Stimulated activated CD8-positive, alpha-beta memory T cell treated with anti-CD3 and anti-CD28 coated beads, Interleukin-7, amount 100 ng/mL, for 4 hours (primary cell): Measurements from ENCODE around the gene SRGAP3.
"Not testable (repeated sequence)": the region's sequence is repeated elsewhere in the genome, so short reads cannot be mapped to it uniquely, and the experiment has no call there.

Experiments used
- DNase-seq, 2 donors: peaks; one replicate each; pipeline ENCODE4 v3.0.0-alpha.2; 2020; ENCODE audit warnings: low read depth in 2 of 2

Gene SRGAP3

GRCh38 chr3:9249273-9250192 is at the start of gene SRGAP3:
Gene SRGAP3 (minus strand): TSS chr3:9249646. CDS start chr3:9248951, 695 bp downstream.
- peak; percentile 50 to 52 for DNase-seq

GRCh38 chr3:9298236-9298635 is 48.8 kb upstream of the SRGAP3 start:
- DNase-seq: no peak

- DNase-seq: no peak
These were observed 46.8 kb upstream of the SRGAP3 start for GRCh38 chr3:9296241-9296640.

- no peak for DNase-seq
These were observed 45.6 kb upstream of the SRGAP3 start for GRCh38 chr3:9295007-9295406.

DNA sequence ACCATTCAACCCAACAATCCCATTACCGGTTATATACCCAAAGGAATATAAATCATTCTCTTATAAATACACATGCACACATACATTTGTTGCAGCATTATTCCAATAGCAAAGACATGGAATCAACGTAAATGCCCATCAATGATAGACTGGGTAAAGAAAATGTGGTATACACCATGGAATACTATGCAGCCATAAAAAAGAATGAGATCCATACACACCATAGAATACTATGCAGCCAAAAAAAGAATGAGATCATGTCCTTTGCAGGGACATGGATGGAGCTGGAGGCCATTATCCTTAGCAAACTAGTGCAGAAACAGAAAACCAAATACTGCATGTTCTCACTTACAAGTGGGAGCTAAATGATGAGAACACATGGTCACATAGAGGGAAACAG is 44.5 kb upstream of the SRGAP3 start:
- not testable (repeated sequence) for DNase-seq

GRCh38 chr3:9293076-9293475 is 43.6 kb upstream of the SRGAP3 start:
- DNase-seq: no peak

- DNase-seq: no peak
These were observed 43.1 kb upstream of the SRGAP3 start for GRCh38 chr3:9292516-9292915.

DNA sequence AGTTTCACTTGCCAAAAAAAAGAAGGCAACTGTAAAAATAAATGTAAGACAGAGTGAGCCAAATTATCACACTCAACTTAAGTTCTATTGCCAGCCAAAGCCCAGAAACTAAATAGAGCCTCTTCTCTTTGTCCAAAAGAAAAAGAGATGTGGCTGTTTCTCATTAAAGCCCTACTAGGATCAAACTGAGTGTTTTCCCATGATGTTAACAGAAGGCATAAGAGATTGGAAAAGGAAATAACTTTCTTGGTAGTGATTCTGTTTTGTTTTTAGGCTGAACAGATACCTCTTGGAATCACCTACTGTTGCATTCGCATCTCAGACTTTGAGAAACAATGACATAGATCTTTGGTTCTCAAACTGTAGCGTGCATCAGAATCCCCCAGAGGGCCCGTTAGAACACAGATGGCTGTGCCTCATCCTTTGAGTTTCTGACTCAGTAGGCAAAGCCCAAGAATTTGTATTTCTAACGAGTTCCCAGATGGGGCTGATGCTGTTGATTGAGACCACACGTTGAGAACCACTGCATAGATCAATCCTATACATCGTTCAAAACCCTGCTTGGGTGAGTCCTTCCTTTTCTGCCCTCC is 42.5 kb upstream of the SRGAP3 start:
- DNase-seq: no peak

DNA sequence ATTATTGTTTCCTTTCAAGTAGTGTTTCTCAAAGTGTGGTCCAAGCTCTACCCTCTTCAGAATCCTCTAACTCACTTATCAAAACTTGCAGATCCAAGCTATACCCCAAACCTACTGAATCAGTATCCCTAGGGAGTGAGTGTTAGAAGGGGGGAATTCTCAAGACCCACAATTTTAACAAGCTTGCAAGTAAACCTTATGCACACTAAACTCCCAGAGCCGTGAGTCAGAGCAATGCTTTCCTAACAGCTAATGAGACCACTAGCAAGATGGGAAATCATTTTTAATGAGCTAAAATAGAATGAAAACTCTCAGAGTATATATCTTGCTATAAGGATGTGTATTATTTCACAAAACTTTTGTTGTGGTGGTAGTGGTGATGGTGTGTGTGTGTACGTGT is 41.1 kb upstream of the SRGAP3 start:
- no peak for DNase-seq

DNA sequence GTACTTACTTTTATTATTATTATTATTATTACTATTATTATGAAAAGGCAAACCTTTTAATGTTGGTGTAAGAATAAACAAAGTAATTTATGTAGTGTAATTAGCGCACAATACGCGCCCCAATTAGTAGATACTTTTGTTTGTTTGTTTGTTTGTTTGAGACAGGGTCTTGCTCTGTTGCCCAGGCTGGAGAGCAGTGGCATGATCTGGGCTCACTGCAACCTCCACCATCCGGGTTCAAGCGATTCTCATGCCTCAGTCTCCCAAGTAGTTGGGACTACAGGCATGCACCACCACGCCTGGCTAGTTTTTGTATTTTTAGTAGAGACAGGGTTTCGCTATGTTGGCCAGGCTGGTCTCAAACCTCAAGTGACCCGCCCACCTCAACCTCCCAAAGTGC is 32.1 kb upstream of the SRGAP3 start:
- DNase-seq: not testable (repeated sequence)

GRCh38 chr3:9280451-9281219 is 31.2 kb upstream of the SRGAP3 start:
- DNase-seq: no peak

DNA sequence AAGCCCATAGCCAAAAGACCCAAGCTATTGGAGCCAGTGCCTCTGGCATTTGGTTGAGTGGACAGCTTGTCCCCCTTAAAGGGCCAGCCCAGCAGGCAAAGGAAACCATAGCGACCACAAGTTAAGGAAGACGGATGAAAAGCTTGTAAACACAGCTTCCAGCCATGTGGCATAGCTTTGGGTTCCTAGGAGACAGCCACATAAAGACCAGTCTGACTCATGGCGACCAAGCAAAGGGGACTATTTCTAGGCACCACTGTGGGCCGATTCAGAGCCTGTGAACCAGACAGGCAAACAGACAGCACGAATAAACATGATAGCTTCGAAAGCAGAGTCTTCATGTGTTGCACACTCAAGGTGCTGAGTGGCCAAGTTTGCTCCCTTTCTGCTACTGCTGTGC is 30.5 kb upstream of the SRGAP3 start:
- no peak for DNase-seq

DNA sequence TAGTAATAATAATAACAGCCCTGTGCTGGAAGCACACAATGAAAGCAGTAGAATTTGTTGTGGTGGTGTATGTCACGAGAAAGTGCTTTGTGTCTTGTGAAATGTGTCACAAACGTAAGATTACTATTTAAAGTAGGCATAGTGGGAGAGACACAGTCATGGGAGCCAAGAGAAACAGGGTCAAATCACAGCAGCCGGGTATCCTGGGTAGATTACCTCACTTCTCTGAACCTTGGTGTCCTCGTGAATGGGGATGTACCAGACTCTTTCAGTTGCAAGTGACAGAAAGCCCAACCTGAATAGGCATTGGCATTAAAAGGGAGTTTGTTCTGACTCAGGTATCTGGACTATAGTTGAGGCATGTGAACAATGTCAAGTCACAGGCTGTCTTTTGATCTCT is 29.1 kb upstream of the SRGAP3 start:
- DNase-seq: no peak

DNA sequence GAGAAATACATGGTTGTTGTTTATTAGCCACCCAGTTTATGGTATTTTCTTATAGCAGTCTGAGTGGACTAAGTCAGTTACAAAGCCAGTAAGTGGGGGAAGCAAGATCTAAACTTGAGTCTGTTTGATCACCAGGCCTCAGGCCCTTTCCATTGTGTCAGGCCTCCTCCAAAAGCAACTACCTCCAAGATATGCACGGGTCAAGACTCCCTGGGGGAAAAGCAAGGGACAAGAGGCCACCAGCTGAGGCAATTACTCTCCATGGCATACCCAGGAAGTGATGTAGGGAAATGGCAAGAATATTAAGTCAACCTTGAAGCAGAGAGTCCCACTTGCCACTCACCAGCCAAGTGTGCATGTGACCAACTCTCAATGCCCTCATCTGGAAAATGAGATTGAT is 28.6 kb upstream of the SRGAP3 start:
- DNase-seq: no peak

GRCh38 chr3:9276761-9277370 is 27.4 kb upstream of the SRGAP3 start:
- DNase-seq: no peak

DNA sequence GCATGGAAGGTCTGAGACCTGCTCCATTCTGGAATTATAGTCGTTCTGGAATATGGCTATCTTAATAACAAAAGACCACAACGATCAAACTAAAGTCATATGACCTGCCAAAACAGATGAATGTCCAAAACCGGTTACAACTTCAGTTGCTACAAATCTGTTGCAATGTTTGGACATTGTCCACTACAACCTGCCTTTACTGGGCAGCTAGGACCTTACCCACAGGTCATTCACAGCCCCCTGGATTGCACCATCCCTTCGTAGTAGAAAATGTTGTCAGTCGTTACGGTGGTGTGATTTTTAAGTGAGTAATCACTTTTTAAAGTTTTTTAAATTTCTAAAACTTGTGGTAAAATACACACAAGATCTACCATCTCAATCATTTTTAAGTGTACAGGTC is 22.5 kb upstream of the SRGAP3 start:
- no peak for DNase-seq

DNA sequence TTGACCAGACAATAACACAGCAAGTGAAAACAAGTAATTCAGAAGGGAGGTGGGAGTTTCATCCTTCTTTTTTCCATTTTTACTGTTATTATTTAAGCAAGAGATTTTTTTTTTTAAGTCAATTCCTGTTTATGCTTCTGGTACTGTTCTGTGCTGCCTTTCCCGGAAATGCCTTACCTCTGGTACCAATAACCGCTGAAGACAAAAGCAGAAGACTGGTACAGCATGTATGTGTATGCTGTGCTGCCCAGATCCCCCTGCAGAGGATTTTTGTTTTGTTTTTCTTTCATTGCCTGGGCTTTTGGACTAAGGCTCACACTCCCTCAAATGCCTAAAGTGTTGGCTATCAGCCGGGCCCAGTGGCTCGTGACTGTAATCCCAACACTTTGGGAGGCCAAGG is 21.3 kb upstream of the SRGAP3 start:
- no peak for DNase-seq

- DNase-seq: no peak
These were observed 17.3 kb upstream of the SRGAP3 start for GRCh38 chr3:9266716-9267115.

DNA sequence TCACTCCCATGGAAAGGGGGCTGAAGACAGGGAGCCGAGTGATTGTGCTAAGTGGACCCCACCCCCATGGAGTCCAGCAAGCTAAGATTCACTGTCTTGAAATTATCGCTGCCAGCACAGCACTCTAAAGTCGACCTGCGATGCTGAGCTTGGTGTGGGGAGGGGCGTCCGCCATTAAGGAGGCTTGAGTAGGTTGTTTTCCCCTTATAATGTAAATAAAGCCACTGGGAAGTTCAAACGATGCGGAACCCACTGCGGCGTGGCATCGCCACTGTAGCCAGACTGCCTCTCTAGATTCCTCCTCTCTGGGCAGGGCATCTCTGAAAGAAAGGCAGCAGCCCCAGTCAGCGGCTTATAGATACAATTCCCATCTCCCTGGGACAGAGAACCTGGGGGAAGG is 10.9 kb upstream of the SRGAP3 start:
- no peak for DNase-seq

GRCh38 chr3:9257092-9257491 is 7.6 kb upstream of the SRGAP3 start:
- DNase-seq: no peak

DNA sequence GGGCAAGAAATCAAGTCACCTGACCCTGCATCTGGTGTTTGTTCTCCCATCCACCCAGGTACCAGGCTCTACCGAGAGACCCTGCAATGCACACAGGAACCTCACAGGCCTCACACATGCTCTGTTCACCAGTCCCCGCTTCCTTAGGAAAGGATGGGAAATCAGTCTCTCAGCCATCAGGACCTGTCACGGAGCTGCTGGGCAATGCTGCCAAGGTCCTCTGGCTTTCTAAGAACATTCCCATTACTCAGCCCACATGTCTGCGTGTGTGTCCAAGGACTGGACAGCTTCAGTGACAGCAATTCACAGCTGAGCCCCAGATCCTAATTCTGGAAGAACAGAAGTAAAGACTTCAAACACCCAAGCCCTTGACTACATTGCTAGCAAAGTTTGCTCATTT is 6.5 kb upstream of the SRGAP3 start:
- no peak for DNase-seq

- DNase-seq: no peak
These were observed 5.3 kb upstream of the SRGAP3 start for GRCh38 chr3:9254764-9255163.
